ENCODE measurements around the gene DUSP7.

DUSP7 gene

DNA sequence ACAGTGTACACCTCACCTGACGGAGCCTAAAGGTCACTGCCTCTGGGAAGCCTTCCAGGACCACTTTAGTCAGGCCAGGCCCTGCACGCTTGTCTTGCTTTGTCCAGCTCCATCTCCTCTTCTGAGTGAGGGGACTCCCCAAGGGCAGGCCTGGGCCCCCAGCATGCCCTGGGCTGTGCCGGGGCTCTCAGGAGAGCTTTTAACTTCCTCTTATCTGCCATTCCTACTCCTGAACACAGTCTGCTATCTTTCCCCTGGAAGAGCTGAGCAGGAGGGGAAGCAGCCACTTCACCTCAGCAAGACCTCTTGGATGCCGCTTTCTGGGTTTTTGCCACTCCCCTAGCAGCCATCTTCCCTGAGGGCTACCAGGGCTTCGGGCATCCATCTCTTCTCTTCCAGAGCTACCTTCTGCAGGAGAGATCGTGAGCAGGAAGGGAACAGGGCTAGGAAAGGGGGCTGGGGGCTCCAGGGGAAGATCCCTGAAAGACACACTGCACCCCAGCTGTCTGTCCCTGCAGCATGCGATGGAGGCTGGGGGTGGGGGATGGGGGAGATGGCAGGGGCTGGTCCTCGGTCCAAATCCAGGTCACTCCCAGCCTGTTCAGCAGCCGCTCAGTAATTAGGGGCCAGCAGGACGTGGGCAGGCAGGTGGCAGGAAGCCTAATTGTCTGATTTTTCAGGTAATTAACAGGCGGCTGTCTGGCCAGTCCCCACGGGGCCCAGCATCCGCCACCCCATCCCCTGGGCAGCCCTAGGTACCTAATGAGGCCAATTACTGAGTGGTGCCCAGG lies 40.7 kb downstream of the DUSP7 start:
- H3K27ac ChIP-seq, result no peak overlapping the region
- DNase-seq (ENCODE audit: low read depth, low spot score), result no peak

GRCh38 chr3:52014613-52015012 lies 41.8 kb downstream of the DUSP7 start:
- no peak overlapping the region for H3K27ac ChIP-seq
- no peak for DNase-seq (ENCODE audit: low read depth, low spot score)

GRCh38 chr3:52013802-52014598 lies 42.4 kb downstream of the DUSP7 start:
- no peak for DNase-seq (ENCODE audit: low read depth, low spot score)
- no peak overlapping the region for H3K27ac ChIP-seq

DNA sequence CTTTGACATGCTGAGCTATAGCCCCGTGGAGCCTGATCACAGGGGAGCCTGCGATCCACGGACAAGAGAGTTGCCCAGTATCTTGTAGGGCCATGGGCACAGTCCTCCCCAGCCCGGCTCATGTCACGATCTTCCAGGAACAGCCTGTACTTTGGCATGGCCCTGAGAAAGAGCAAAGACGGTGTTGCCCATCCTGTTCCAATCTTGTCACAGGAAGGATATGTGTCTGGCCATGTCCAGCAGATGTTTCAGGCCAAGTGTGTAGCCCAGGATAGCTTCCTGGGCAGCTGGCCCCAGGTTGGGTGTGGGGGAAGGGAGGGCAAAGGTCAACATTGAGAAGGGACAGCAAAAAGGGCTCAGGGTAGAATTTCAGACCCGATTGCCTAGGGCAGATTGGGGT lies 43.7 kb downstream of the DUSP7 start:
- no peak overlapping the region for H3K27ac ChIP-seq
- no peak for DNase-seq (ENCODE audit: low read depth, low spot score)

DNA sequence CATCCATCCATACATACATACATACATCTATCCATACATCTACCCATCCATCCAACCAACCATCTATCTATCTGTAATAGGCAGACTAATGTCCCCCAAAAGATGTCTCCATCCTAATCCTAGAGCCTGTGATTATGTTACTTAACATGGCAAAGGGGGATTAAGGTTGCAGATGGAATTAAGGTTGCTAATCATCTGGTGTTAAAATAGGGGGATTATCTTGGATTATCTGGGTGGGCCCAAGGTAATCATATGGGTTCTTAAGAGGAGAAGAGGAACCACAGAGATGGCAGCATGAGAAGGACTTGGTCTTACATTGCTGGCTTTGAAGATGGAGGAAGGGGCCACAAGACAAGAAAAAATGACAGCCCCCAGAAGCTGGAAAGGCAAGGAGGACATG lies 45.9 kb downstream of the DUSP7 start:
- DNase-seq (ENCODE audit: low read depth, low spot score), result no peak
- no peak overlapping the region for H3K27ac ChIP-seq

GRCh38 chr3:52007291-52007690 lies 49.1 kb downstream of the DUSP7 start:
- no peak for DNase-seq (ENCODE audit: low read depth, low spot score)
- H3K27ac ChIP-seq, result no peak overlapping the region

- no peak overlapping the region for H3K27ac ChIP-seq
- DNase-seq (ENCODE audit: low read depth, low spot score), result no peak
Observed at GRCh38 chr3:52006820-52007133, 49.6 kb downstream of the DUSP7 start.

GRCh38 chr3:52006017-52006819 lies 50.2 kb downstream of the DUSP7 start:
- peak overlapping the region; percentile 4 for H3K27ac ChIP-seq
- no peak for DNase-seq (ENCODE audit: low read depth, low spot score)

DNA sequence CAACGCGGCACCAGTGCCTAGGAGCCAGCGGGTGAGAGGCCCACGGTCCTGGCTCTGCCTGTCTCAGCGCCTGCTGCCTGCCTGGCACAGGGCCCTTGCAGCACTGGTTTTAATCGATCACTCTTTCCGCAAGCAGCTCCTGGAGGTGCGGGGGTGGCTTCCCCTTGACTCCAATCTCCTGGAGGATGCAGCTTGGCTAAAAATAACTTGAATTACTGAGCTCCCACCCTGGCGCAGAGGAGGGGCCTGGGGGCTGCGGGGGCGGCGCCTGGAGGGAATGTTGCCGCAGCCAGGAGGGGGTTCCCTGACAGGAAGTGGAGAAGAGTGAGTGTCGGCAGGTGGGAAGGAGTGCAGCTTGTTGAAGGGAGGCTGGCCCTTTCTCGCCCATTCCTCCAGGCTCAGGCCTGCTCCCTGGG lies 50.8 kb downstream of the DUSP7 start:
- H3K27ac ChIP-seq, result peak overlapping the region; percentile 4
- no peak for DNase-seq (ENCODE audit: low read depth, low spot score)

- no peak for DNase-seq (ENCODE audit: low read depth, low spot score)
- peak overlapping the region; percentile 4 for H3K27ac ChIP-seq
Observed at GRCh38 chr3:52004906-52005395, 51.4 kb downstream of the DUSP7 start.

GRCh38 chr3:52004163-52004787 lies 52.1 kb downstream of the DUSP7 start:
- H3K27ac ChIP-seq, result no peak overlapping the region
- DNase-seq (ENCODE audit: low read depth, low spot score), result no peak

DNA sequence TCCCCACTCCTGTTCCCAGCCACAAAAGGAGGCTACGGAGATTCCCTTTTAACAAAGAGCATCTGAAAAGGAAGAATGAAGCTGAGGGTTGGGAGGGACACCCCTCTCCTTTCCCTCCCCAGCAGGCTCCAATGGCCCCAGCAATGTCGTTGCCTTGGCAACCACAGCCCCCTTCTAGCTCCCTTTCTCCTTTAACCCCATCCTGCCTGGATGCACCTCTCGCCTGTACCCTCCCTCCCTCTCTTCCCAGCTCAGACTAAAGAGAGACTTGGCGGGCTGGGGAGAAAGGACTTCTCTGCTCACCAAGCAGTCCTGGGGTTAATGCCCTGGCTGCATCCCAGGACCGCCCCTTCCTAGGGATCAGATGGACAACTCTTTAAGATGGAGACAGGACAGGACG lies 53.6 kb downstream of the DUSP7 start:
- no peak for DNase-seq (ENCODE audit: low read depth, low spot score)
- no peak overlapping the region for H3K27ac ChIP-seq

GRCh38 chr3:52001443-52001974 lies 54.9 kb downstream of the DUSP7 start:
- DNase-seq (ENCODE audit: low read depth, low spot score), result no peak
- no peak overlapping the region for H3K27ac ChIP-seq

DNA sequence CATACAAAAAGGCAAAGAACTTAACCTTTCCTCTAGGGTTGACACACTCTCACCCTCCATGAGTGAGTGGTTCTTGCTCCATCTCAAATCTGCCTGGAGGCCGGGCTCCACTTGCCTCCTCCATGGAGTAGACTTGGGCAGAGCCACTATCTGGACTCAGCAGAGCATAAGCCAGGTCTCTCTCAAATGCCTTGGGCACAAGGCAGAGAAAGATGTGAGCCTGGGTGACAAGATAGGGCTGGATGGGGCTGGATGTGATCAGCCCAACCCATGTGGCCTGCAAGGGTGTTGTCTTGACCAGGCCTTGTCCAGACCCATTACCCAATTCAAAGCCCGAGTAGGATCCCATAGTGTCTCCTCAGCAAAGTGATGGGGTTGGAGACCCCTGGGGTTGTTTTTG lies 56.5 kb downstream of the DUSP7 start:
- no peak overlapping the region for H3K27ac ChIP-seq
- no peak for DNase-seq (ENCODE audit: low read depth, low spot score)

All from epithelial cell of prostate (primary cell).